AG04449 (cell line): ENCODE results near the gene PRR5L.
"Not testable (repeated sequence)": the region's sequence is repeated elsewhere in the genome, so short reads cannot be mapped to it uniquely, and the experiment has no call there.

Experiments used
- CTCF ChIA-PET: fragments of 350-600 bp; formaldehyde crosslinking; extraction: SDS; loops from one replicate; lab custom pipeline; 2021; ENCODE audit warnings: antibody characterized with exemption; lab: Yijun Ruan, JAX
- POLR2A ChIA-PET: fragments of 400-600, 350-600 bp; formaldehyde crosslinking; extraction: SDS; loops from one replicate; lab custom pipeline; 2020; ENCODE audit warnings: antibody characterized with exemption, inconsistent platforms; lab: Yijun Ruan, JAX
- DNase-seq: peaks from one replicate; pipeline ENCODE4 v3.0.0-alpha.2; 2010; ENCODE audit warnings: low read depth, low spot score
- H3K4me3 ChIP-seq: 2 replicates; pipeline ENCODE4 v1.5.1; 2011; ENCODE audit warnings: low read depth, mild to moderate bottlenecking, control low read depth, low read length
- TF ChIP-seq, protein P1 (sequence below): IDR thresholded peaks from one replicate; pipeline ENCODE4 v1.5.1; 2011; ENCODE audit warnings: mild to moderate bottlenecking, moderate library complexity, low read length, control low read depth, inconsistent platforms; ENCODE audit not compliant: insufficient read depth; ENCODE audit errors: missing control alignments

PRR5L gene

DNA sequence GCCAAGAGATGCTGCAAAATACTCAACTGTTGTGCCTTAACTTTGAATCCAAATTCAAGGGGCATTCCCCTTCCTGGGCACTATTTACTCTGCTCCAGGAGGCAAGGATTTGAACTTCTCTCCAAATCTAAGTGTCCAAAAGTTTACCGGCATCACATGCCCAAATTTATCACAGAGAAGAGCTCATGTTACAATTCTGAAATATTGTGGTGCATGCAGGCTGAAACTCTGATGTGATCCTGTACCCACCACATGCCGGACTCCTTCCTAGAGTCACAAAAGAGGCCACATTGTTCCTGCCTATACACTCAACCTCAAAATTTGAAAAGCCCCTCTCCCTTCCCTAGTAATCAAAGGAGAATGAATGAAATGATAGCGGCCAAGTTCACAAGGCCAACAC, 212.7 kb downstream of the PRR5L start:
- H3K4me3 ChIP-seq = peak overlapping the region; percentile 99
- ChIA-PET POLR2A (interaction anchor here (0.7 to 1.2 kb wide), 2 partner anchors 9 to 16 kb away, joined by 3 to 5 read pairs; no protein-coding TSS in a partner anchor), CTCF (interaction anchor here (0.8 to 2.9 kb wide), 9 partner anchors 8 to 238 kb away, joined by 3 to 20 read pairs (median 4); no protein-coding TSS in a partner anchor)
- TF ChIP-seq, protein P1, sequence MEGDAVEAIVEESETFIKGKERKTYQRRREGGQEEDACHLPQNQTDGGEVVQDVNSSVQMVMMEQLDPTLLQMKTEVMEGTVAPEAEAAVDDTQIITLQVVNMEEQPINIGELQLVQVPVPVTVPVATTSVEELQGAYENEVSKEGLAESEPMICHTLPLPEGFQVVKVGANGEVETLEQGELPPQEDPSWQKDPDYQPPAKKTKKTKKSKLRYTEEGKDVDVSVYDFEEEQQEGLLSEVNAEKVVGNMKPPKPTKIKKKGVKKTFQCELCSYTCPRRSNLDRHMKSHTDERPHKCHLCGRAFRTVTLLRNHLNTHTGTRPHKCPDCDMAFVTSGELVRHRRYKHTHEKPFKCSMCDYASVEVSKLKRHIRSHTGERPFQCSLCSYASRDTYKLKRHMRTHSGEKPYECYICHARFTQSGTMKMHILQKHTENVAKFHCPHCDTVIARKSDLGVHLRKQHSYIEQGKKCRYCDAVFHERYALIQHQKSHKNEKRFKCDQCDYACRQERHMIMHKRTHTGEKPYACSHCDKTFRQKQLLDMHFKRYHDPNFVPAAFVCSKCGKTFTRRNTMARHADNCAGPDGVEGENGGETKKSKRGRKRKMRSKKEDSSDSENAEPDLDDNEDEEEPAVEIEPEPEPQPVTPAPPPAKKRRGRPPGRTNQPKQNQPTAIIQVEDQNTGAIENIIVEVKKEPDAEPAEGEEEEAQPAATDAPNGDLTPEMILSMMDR = no peak
- no peak for DNase-seq

DNA sequence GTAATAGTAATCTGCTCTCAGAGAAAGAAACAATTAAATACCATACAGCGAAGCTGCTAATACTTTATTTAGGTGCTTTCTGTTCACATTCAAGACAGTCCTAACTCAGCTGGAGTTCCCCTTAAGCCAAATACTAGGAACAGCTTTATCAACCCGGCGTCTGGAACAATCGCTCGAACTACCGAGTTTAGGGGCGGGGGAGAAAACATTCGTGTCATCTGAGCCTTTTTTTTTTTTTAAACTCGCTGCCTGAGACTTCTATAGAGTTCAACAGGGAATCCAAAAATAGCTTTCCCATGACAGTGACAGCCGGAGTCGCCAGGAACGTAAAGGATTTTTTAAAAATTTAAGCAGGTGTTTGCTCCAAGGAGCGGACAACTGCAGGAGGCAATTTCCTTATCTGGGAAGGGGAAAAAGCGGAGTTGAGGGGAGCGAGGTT, 213.1 kb downstream of the PRR5L start:
- ChIA-PET POLR2A (interaction anchor here (1.2 kb wide), 1 partner anchor 9 kb away, joined by 5 read pairs; no protein-coding TSS in a partner anchor), CTCF (interaction anchor here (0.8 to 2.9 kb wide), 9 partner anchors 9 to 238 kb away, joined by 3 to 20 read pairs (median 4); no protein-coding TSS in a partner anchor)
- TF ChIP-seq, protein P1 = no peak
- DNase-seq = no peak
- peak overlapping the region; percentile 99 for H3K4me3 ChIP-seq

DNA sequence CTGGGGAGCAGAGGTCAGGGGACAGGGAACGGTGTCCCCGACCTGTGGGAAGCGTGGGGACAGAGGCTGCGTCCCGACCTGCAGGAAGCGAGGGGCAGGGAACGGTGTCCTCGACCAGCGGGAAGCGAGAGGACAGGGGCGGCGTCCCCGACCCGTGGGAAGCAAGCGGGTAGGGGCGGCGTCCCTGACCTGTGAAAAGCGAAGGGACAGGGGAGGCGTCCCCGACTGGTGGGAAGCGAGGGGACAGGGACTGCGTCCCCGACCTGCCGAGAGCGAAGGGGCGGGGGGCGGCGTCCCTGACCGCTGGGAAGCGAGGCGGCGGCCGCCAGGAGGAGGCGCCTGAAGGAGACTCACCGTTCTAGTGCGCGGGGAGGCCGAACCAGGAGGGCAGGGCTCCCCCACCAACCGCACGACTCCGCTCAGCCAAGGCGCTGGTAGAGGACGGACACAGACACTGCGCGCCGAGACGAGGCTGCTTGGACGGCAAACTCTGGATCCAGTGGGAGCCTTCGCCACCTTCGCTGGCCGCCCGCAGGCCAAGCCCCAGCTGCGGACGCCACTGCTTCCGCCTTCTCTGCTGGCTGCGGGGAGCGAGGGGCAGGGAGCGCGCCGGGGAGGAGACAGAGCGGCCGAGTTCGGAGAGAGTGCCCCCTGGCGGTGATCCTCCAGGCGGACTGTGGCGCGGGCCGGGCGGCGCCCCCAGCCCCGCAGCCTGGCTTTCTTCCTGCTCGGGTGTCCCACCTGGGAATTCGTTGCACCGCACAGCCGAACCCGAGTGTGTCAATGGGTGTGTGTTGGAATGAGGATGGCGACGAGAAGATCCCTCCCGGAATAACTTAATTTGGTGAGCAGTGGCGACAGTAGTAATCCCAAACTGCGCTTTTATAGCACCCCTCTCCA, 213.9 kb downstream of the PRR5L start, which contains the start of gene TRAF6:
Gene TRAF6, minus strand, starts transcription at position 579 of the 900 bp plus-strand sequence. CDS start 8,757 bp downstream, outside the sequence.
- H3K4me3 ChIP-seq = peak within 1 kb of the TSS; percentile 99
- POLR2A ChIA-PET = interaction anchor here (1.0 kb wide), 1 partner anchor 84 kb away, joined by 3 read pairs; the partner anchor contains the start of gene IFTAP
- TF ChIP-seq, protein P1 = peak; percentile 98
- DNase-seq = no peak
- CTCF ChIA-PET = interaction anchor here (0.7 to 2.9 kb wide), 17 partner anchors 9 to 218 kb away, joined by 3 to 20 read pairs (median 3); no protein-coding TSS in a partner anchor

DNA sequence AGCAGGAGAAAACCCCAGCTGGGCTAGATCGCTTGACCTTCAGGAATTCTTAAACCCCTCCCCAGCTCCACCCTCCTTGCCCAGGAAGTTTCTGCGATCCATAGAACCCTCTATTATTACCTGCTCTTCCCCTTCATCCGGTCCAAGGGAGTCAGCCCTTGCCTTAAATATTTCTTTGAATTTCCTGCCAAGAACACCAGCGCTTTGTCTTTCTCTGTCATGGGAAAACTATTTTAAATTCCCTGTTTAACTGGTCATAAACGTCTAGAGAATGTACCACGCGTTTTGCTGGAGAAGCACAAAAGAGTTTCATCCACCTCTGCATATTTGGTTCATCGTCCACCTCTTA, 214.5 kb downstream of the PRR5L start:
- ChIA-PET CTCF (interaction anchor here (0.7 to 2.9 kb wide), 13 partner anchors 9 to 198 kb away, joined by 3 to 20 read pairs (median 3); no protein-coding TSS in a partner anchor), POLR2A (interaction anchor here (1.0 kb wide), 1 partner anchor 84 kb away, joined by 3 read pairs; the partner anchor contains the start of gene IFTAP)
- H3K4me3 ChIP-seq = peak overlapping the region; percentile 99
- no peak for DNase-seq
- TF ChIP-seq, protein P1 = no peak

DNA sequence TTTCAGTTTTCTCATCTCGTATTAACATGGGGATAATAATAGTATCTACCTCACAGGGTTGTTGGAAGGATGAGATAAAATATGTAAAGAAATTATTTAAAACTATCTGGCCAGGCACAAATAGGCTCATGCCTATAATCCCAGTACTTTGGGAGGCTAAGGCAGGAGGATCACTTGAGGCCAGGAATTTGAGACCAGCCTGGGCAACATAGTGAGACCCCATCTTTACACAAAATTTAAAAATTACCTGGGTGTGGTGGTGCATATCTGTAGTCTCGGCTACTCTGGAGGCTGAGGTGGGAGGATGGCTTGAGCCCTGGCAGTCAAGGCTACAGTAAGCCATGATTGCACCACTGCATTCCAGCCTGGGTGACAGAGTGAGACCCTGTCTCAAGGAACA, 215.0 kb downstream of the PRR5L start:
- ChIA-PET CTCF (interaction anchor here (0.7 to 2.9 kb wide), 12 partner anchors 9 to 236 kb away, joined by 3 to 20 read pairs (median 4); no protein-coding TSS in a partner anchor), POLR2A (interaction anchor here (1.0 kb wide), 1 partner anchor 83 kb away, joined by 3 read pairs; the partner anchor contains the start of gene IFTAP)
- not testable (repeated sequence) for DNase-seq, H3K4me3 ChIP-seq

DNA sequence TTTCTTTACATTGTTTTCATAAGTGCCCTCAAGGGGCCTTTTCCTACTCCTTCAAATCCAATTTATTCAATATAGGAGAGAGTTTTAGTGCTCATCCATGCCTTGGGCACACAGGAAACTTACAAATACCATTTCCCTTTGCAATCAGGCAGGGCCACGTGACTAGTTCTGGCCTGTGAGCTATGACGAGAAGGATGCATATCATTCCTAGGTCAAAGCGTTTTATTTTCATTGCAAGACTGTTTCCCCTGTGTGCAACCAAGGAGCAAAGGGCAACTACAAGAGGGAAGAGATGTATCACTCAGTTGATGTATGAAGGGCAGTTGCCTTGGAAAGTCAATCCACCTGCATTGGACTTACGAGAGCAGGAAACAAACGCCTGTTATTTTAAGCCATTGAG, 215.9 kb downstream of the PRR5L start:
- POLR2A ChIA-PET = no interaction called here
- TF ChIP-seq, protein P1 = no peak
- H3K4me3 ChIP-seq = no peak overlapping the region
- CTCF ChIA-PET = interaction anchor here (0.6 to 1.5 kb wide), 3 partner anchors 14 to 235 kb away, joined by 3 to 4 read pairs (median 3); no protein-coding TSS in a partner anchor
- DNase-seq = no peak
